Esophagus muscularis mucosa (tissue), 4 donors: ENCODE measurements around the gene FBXW11. TPM values are rescaled to one million over a fixed set of nuclear protein-coding genes. Genes with fewer than 3 reads are reported as not detected.

Experiments used
- DNase-seq: peaks from one replicate; pipeline ENCODE4 v3.0.0-alpha.2; 2017; ENCODE audit errors: extremely low spot score
- H3K27ac ChIP-seq, 4 donors: fragments of 200-600 bp; sonication (generic); replicated peaks in 1 of 4; 1 replicate in 3 of 4; 2 replicates in 1 of 4; pipeline ENCODE4 v1.5.1; 2016 to 2019; ENCODE audit warnings: mild to moderate bottlenecking in 1 of 4
- H3K27me3 ChIP-seq, 4 donors: fragments of 200-600 bp; sonication (generic); one replicate each; pipeline versions ENCODE4 v1.5.1 to v1.6.0; 2016 to 2019
- H3K36me3 ChIP-seq, 4 donors: fragments of 200-600 bp; sonication (generic); one replicate each; pipeline ENCODE4 v1.5.1; 2016 to 2019
- H3K4me1 ChIP-seq, 4 donors: fragments of 200-600 bp; sonication (generic); one replicate each; pipeline ENCODE4 v1.5.1; 2016 to 2019
- H3K4me3 ChIP-seq, 4 donors: fragments of 200-600 bp; sonication (generic); 1 replicate in 2 of 4; 2 replicates in 2 of 4; pipeline ENCODE4 v1.5.1; 2016 to 2019; ENCODE audit warnings: mild to moderate bottlenecking in 4 of 4, moderate library complexity in 1 of 4
- H3K9me3 ChIP-seq, 4 donors: fragments of 200-600 bp; sonication (generic); 1 replicate in 3 of 4; 2 replicates in 1 of 4; pipeline ENCODE4 v1.5.1; 2016 to 2019
- EP300 ChIP-seq: sonication (generic); formaldehyde crosslinking; IDR thresholded peaks from one replicate; pipeline ENCODE4 v1.6.1; 2017; ENCODE audit warnings: antibody characterized with exemption
- POLR2A ChIP-seq: fragments of 450-650 bp; IDR thresholded peaks from one replicate; pipeline ENCODE4 v1.6.1; 2017; ENCODE audit warnings: antibody characterized with exemption, moderate library complexity, mild to moderate bottlenecking, low read depth
- POLR2AphosphoS5 ChIP-seq, 2 donors: sonication (generic); formaldehyde crosslinking; IDR thresholded peaks; one replicate each; pipeline ENCODE4 v1.6.1; 2017; ENCODE audit warnings: antibody characterized with exemption in 2 of 2
- WGBS: methylation state at CpG from one replicate; pipeline ENCODE4 v1.1.5; 2018; 5-methylcytosine and 5-hydroxymethylcytosine counted together
- intact Hi-C: fragments of 100-400 bp; cut with DNase I; formaldehyde crosslinking; loops from one replicate; pipeline ENCODE4 v1.15.1; 2023
- total RNA-seq, 4 donors: library from RNA; depleted of rRNA; stranded (reverse); fragments of >200 nt; gene quantifications; one replicate each; pipeline versions ENCODE4 v1.1.0 to v1.2.1, GENCODE V29; 2016
- TF ChIP-seq, protein P1 (sequence below), 3 experiments: fragments of 200-600 bp in 2 of 3; fragments of 450-650 bp in 1 of 3; sonication (generic) in 2 of 3; IDR thresholded peaks; one replicate each; pipeline ENCODE4 v1.5.1; 2017 to 2019; ENCODE audit warnings: antibody characterized with exemption in 3 of 3, mild to moderate bottlenecking in 2 of 3, moderate library complexity in 1 of 3

Gene FBXW11
- total RNA-seq, 4 donors from 2014 or later = 60.8 to 75.6 (median 66.3) TPM

DNA sequence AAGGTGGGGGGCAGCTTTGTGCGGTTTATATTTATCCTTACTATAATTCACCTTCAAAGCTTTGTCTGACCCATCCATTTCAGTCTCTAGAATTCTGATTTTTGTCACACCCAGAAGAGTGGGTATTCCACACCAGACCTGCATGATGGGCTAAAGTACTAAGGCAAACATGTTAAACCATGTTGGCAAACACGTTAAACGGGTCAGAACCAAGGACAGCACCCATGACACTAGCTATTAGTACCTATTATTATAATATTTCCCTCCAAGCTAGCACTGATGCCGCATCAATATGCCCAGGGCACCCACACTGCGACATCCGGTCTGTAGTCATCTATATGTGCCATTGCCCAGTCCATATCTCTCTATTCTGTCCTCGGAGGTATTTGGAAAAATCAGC, 104.7 kb downstream of the FBXW11 start:
- no peak for DNase-seq
- Histone ChIP-seq H3K9me3 (no peaks in the 10 kb centered on the region), H3K27ac (no peak overlapping the region), H3K4me1 (peaks cover 0 to 7% (median 2%) of the 10 kb centered on the region in 4 donors), H3K27me3 (no peaks in the 10 kb centered on the region), H3K36me3 (peaks cover 0 to 18% (median 0%) of the 10 kb centered on the region in 4 donors), H3K4me3 (no peak overlapping the region)
- WGBS = 95% methylated on average over 7 of the region's 7 CpGs
- TF ChIP-seq, protein P1, sequence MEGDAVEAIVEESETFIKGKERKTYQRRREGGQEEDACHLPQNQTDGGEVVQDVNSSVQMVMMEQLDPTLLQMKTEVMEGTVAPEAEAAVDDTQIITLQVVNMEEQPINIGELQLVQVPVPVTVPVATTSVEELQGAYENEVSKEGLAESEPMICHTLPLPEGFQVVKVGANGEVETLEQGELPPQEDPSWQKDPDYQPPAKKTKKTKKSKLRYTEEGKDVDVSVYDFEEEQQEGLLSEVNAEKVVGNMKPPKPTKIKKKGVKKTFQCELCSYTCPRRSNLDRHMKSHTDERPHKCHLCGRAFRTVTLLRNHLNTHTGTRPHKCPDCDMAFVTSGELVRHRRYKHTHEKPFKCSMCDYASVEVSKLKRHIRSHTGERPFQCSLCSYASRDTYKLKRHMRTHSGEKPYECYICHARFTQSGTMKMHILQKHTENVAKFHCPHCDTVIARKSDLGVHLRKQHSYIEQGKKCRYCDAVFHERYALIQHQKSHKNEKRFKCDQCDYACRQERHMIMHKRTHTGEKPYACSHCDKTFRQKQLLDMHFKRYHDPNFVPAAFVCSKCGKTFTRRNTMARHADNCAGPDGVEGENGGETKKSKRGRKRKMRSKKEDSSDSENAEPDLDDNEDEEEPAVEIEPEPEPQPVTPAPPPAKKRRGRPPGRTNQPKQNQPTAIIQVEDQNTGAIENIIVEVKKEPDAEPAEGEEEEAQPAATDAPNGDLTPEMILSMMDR (IDR thresholded peaks at IDR 0.05) = no peak
- TF ChIP-seq EP300 (no peak), POLR2A (no peak), POLR2AphosphoS5 (IDR thresholded peaks at IDR 0.05) (no peak)
- intact Hi-C loops = loop anchor here (10.0 kb wide), 2 partner anchors 267 to 417 kb away; no protein-coding TSS in a partner anchor

DNA sequence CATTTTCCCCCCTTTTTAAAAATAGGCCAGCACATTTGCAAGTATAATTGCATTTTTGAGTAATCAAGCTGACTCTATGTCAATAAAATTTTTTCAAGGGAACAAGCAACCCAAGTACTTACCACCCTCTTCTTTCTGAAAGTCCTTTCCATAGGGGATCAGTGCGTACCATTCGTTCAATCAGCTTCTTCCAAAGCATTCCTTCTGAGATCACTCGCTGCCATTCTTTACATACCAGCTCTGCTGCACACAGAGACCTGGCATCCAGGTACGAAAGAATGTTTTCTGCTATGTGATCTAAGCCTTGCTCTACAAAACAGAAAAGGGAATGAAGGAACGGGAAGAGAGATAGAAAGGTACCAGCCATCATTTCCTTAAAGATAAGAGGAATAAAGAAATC, 106.6 kb downstream of the FBXW11 start:
- no peak overlapping the region for H3K27ac ChIP-seq
- intact Hi-C loops = loop anchor here (10.0 kb wide), 2 partner anchors 265 to 415 kb away; no protein-coding TSS in a partner anchor
- WGBS = 92% methylated on average over 5 of the region's 5 CpGs
- peaks cover 0 to 35% (median 0%) of the 10 kb centered on the region in 4 donors for H3K36me3 ChIP-seq
- no peaks in the 10 kb centered on the region for H3K27me3 ChIP-seq
- H3K9me3 ChIP-seq = no peaks in the 10 kb centered on the region
- H3K4me3 ChIP-seq = no peak overlapping the region
- TF ChIP-seq, protein P1 (IDR thresholded peaks at IDR 0.05) = no peak
- no peak for TF ChIP-seq EP300
- no peak for TF ChIP-seq POLR2AphosphoS5 (IDR thresholded peaks at IDR 0.05)
- no peak for TF ChIP-seq POLR2A
- DNase-seq = no peak
- peaks cover 0 to 3% (median 0%) of the 10 kb centered on the region in 4 donors for H3K4me1 ChIP-seq

DNA sequence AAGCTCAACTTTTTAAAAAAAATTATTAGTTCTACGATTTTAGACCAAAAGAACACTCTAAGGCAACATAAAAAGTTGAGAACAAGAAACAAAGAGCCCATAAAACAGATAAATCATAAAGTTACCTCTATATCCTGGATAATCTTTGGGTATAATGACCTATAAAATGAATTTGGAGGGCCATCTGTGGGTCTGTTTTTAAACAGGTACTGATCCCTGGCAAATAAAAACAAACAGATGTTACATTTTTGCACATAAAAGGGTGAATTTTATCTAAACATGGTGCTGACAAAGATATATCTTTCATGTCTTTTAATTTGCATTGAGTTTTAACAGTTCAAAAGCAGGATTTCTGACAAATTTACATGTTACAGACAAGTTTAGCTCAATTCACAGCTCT, 107.6 kb downstream of the FBXW11 start:
- peaks cover 0 to 38% (median 0%) of the 10 kb centered on the region in 4 donors for H3K36me3 ChIP-seq
- TF ChIP-seq EP300 = no peak
- TF ChIP-seq POLR2AphosphoS5 (IDR thresholded peaks at IDR 0.05) = no peak
- TF ChIP-seq, protein P1 (IDR thresholded peaks at IDR 0.05) = no peak
- TF ChIP-seq POLR2A = no peak
- intact Hi-C loops = no loop called here
- H3K9me3 ChIP-seq = no peaks in the 10 kb centered on the region
- H3K27me3 ChIP-seq = no peaks in the 10 kb centered on the region
- peaks cover 0 to 3% (median 0%) of the 10 kb centered on the region in 4 donors for H3K4me1 ChIP-seq
- no peak overlapping the region for H3K4me3 ChIP-seq
- DNase-seq = no peak
- 85% methylated on average over 1 of the region's 1 CpG for WGBS
- no peak overlapping the region for H3K27ac ChIP-seq

DNA sequence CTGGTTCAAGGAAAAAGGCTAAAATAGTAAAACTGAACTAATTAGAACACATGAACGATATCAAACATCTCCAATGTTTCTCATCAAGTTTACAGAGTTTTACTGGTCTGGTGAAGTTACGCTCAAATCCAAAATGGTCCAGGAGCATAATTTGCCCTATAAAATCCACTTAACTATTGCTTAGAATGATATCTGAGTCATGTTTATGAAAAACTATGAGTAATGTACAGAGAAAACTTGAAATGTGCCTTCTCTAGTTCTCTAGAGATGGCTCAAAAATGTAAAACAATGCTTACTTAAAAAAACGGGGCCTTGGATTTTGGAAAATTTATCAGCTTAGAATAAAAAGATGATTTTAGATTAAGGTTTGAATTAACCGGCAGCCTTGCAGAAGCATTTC, 108.1 kb downstream of the FBXW11 start:
- TF ChIP-seq, protein P1 (IDR thresholded peaks at IDR 0.05) = no peak
- Histone ChIP-seq H3K27me3 (no peaks in the 10 kb centered on the region), H3K4me1 (peaks cover 0 to 3% (median 0%) of the 10 kb centered on the region in 4 donors), H3K36me3 (peaks cover 0 to 38% (median 0%) of the 10 kb centered on the region in 4 donors), H3K4me3 (no peak overlapping the region), H3K9me3 (no peaks in the 10 kb centered on the region), H3K27ac (no peak overlapping the region)
- DNase-seq = no peak
- intact Hi-C loops = no loop called here
- 93% methylated on average over 4 of the region's 4 CpGs for WGBS

DNA sequence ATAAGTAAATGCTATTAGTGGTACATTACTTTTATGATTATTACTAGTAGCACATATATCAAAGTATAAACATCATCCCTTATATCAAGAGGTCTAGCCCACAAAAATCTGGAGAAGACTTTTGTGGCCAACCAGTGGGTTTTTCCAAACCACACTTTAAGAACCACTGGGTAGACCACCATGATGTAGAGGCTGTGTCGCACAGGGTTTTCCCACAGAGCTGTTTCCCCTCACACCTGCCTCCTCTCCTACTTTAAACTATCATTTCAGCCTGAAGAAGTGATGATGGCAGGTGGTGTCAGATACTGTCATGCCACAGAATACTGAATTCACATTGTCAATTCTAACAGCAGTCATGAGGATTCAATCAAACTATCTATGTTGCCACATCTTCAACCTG, 109.2 kb downstream of the FBXW11 start:
- no peak overlapping the region for H3K4me3 ChIP-seq
- peaks cover 0 to 11% (median 0%) of the 10 kb centered on the region in 4 donors for H3K4me1 ChIP-seq
- H3K36me3 ChIP-seq = peaks cover 0 to 38% (median 0%) of the 10 kb centered on the region in 4 donors
- no peaks in the 10 kb centered on the region for H3K27me3 ChIP-seq
- no peak for DNase-seq
- H3K9me3 ChIP-seq = no peaks in the 10 kb centered on the region
- TF ChIP-seq POLR2AphosphoS5 (IDR thresholded peaks at IDR 0.05) = no peak
- TF ChIP-seq, protein P1 (IDR thresholded peaks at IDR 0.05) = no peak
- TF ChIP-seq POLR2A = no peak
- TF ChIP-seq EP300 = no peak
- intact Hi-C loops = no loop called here
- H3K27ac ChIP-seq = no peak overlapping the region
- WGBS = 100% methylated on average over 1 of the region's 1 CpG
